OCI-LY7 (cell line): ENCODE measurements around the gene RAB29.

Experiments used
- EZH2phosphoT487 ChIP-seq: fragments of 200-600 bp; sonication (generic); IDR thresholded peaks from 2 replicates; pipeline ENCODE4 v1.6.1; 2018; ENCODE audit warnings: low read depth, borderline replicate concordance, mild to moderate bottlenecking, mixed run types, antibody characterized with exemption, low read length, moderate library complexity, mixed read lengths
- TF ChIP-seq, protein P1 (sequence below): fragments of 200-600 bp; sonication (generic); conservative IDR thresholded peaks from 2 replicates; pipeline ENCODE4 v1.5.1; 2014; ENCODE audit warnings: mild to moderate bottlenecking, antibody characterized with exemption, low read length, moderate library complexity, mixed read lengths

GRCh38 chr1:205783433-205783795, 8.1 kb upstream of the RAB29 start:
- TF ChIP-seq, protein P1, sequence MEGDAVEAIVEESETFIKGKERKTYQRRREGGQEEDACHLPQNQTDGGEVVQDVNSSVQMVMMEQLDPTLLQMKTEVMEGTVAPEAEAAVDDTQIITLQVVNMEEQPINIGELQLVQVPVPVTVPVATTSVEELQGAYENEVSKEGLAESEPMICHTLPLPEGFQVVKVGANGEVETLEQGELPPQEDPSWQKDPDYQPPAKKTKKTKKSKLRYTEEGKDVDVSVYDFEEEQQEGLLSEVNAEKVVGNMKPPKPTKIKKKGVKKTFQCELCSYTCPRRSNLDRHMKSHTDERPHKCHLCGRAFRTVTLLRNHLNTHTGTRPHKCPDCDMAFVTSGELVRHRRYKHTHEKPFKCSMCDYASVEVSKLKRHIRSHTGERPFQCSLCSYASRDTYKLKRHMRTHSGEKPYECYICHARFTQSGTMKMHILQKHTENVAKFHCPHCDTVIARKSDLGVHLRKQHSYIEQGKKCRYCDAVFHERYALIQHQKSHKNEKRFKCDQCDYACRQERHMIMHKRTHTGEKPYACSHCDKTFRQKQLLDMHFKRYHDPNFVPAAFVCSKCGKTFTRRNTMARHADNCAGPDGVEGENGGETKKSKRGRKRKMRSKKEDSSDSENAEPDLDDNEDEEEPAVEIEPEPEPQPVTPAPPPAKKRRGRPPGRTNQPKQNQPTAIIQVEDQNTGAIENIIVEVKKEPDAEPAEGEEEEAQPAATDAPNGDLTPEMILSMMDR = no peak
- TF ChIP-seq EZH2phosphoT487 = no peak
